ENCODE data around the gene OR5M3.

Gene OR5M3

DNA sequence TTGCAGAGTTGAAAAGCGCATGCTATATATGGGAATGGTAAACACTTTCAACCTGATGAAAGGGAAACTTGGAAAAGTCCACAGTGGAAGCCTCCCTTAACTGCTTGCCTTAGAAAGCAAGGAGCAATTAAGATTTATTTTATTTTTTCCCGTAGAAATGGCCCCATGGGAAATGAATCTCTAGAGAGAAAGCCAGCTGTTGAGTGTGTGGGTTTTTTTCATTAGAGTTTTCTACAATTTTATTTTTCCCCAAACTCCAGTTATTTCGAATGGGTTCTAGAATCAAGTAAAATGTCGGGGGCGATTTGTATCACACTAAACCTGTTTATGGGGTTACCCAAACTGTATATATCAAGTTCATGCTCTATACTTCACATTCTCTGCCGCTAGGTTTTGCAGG is at the start of gene OR5M3:
Gene OR5M3 (minus strand): TSS at position 101 of the 400 bp plus-strand sequence. CDS start 2,855 bp downstream, outside the sequence.
- DNase-seq: no peak
- TF ChIP-seq POLR2A (IDR thresholded peaks at IDR 0.05; ENCODE audit: low read length): no peak
- no peak for TF ChIP-seq GATA1 (IDR thresholded peaks at IDR 0.05; ENCODE audit: low read depth, low read length)

DNA sequence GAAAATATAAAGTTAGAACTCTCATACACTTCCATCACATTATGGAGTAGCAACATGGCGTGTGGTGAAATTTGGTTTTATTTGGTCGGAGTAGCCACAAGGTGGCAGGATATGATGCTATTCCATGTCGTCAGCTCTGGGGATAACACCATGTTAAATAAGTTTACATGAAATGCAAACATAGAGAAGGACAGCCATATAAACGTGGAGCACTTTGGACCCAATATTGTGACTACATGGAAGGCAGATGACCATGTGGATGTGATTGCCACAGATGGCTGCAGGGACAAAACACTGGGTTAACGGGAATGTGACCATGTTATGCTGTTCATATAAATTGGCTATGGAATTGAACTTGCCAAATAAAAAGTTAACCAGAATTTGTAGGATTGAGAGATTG is 48.9 kb upstream of the OR5M3 start:
- DNase-seq: peak in 1 of 2 experiments; percentile 1

DNA sequence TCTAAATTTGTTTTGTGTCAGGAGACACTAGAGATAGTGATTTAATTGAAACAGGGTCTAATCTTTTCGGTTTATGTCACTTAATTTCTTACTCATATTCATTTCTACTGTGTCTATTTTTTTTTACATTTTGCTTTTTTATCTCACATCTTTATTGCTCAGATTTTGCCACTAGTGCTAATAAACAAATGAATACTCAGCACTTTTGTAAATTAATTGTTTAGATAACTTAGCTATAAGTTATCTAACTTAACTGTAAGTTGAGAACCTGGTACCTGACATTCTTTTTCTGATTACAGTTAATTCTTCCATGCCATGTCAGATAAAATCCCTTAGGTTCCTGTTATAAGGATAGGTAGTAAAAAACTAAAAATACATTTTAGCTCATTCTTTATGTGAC is 40.1 kb upstream of the OR5M3 start:
- TF ChIP-seq GATA1 (IDR thresholded peaks at IDR 0.05; ENCODE audit: low read depth, low read length) (no peak), POLR2A (IDR thresholded peaks at IDR 0.05; ENCODE audit: low read length) (no peak)
- DNase-seq: no peak

More for the DNA sequence above, 48.9 kb upstream of the OR5M3 start:
- no peak for TF ChIP-seq POLR2A (IDR thresholded peaks at IDR 0.05; ENCODE audit: low read length)
- no peak for TF ChIP-seq GATA1 (IDR thresholded peaks at IDR 0.05; ENCODE audit: low read depth, low read length)

DNA sequence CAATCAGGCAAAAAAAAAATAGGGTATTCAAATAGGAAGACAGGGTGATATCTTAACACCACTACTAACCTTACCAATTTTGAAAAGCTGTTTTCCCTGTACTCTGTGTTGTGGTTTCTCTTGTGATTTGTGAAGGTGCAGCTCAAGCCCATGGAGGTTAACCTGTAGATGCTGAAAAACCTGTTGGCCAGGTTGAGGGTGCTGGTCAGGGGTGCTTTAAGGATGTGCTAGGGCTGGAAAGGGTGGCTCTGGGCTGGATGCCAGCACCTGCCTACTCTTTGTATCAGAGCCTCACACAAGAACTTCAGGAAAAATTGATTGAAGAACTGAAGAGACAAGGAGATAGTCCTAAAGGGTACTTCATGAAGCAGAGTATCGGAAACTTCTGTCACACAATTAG is 36.3 kb upstream of the OR5M3 start:
- TF ChIP-seq POLR2A (IDR thresholded peaks at IDR 0.05; ENCODE audit: low read length) (no peak), GATA1 (IDR thresholded peaks at IDR 0.05; ENCODE audit: low read depth, low read length) (no peak)
- no peak for DNase-seq

DNA sequence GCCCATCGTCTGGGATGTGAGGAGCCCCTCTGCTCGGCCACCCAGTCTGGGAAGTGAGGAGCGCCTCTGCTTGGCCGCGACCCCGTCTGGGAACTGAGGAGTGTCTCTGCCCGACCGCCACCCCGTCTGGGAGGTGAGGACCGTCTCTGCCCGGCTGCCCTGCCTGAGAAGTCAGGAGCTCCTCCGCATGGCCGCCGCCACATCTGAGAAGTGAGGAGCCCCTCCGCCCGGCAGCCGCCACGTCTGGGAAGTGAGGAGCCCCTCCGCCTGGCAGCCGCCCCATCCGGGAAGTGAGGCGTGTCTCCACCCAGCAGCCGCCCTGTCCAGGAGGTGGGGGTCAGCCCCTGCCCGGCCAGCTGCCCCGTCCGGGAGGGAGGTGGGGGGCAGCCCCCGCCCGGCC is 23.9 kb upstream of the OR5M3 start:
- TF ChIP-seq GATA1 (IDR thresholded peaks at IDR 0.05; ENCODE audit: low read depth, low read length) (no peak), POLR2A (IDR thresholded peaks at IDR 0.05; ENCODE audit: low read length) (no peak)

DNA sequence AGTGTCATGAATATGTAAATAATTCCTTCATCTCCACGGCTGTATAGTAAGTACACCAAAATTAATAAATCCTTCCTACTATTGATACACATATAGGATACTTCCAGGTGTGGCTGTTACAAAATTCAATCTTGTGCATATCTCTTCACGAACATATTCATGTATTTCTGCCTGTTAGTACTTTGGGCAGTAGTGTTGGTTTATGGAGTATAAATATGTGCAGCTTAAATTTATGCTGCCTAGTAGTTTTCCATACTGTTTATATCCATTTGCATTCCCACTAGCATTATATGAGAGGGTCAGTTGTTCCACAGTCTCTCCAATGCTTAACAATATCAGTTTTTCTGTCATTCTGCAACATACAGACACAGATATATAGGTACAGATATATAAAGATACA is 22.0 kb upstream of the OR5M3 start:
- DNase-seq: no peak
- no peak for TF ChIP-seq POLR2A (IDR thresholded peaks at IDR 0.05; ENCODE audit: low read length)
- TF ChIP-seq GATA1 (IDR thresholded peaks at IDR 0.05; ENCODE audit: low read depth, low read length): no peak

More for the DNA sequence above, 23.9 kb upstream of the OR5M3 start:
- DNase-seq: no peak

DNA sequence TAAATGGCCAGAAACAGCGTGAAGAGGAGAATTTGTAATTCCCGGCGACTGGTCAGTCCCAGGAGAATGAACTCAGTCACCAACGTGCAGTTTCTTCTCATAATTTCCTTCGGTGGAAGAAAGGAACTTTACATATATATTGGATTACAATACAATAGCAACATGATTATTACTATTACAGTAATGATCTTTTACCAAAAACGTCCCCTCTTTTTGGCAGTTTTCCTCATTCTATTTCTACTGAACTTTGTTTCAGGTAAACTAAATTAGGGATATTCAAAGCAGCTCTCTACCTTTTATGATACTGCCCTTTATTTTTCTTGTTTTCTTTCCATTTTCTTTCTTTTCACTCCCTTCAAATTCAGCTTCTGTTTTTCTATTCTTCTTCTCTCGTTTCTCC is 18.1 kb upstream of the OR5M3 start, which contains the start of gene OR5M8:
Gene OR5M8 (minus strand): TSS at position 101 of the 400 bp plus-strand sequence. CDS start 0 bp downstream, at position 101.
- DNase-seq: no peak

DNA sequence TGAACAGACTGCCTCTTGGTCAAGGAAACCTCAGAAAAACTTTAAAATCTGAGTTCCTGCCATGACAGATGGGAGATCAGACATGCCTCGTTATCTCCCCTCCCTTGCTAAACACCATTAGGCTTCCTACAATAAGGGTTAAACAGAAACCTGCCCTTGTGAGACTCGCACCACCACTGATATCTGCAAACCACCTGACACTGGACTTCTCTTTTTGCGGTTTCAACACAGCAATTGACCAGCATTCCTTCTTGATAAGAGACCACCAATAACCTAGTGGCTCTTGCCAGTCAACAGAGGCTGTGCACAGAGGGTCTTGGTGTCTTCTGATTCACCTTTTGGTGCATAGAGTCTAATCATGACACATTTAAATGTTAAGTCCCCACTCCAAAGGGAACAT is 13.6 kb upstream of the OR5M3 start:
- DNase-seq: no peak
- no peak for TF ChIP-seq GATA1 (IDR thresholded peaks at IDR 0.05; ENCODE audit: low read depth, low read length)
- TF ChIP-seq POLR2A (IDR thresholded peaks at IDR 0.05; ENCODE audit: low read length): no peak

More for the DNA sequence above, 18.1 kb upstream of the OR5M3 start, which contains the start of gene OR5M8:
- TF ChIP-seq GATA1 (IDR thresholded peaks at IDR 0.05; ENCODE audit: low read depth, low read length) (no peak), POLR2A (IDR thresholded peaks at IDR 0.05; ENCODE audit: low read length) (no peak)

DNA sequence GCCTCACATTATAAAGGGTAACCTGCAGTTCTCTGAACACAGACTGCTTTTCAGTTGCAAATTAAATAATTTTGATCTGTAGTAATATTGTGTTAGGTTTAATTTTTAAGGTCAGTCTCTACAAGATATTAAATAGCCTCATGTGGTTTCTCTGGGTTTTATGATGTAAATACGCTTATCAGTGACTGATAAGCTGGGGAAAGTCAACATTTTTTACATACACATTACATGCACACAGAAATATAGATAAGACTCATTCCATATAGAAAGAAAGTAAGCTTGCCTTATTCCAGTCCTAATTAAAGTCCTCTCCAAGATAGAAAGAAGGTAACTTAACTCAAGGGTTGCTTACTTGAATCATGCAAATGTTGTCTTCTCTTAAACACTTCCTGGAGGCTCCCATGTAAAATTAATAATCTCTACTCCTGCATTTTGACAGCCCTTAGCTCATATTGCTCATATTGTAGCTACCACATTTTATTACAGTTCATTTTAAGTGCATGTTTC is 1.6 kb upstream of the OR5M3 start:
- TF ChIP-seq GATA1 (IDR thresholded peaks at IDR 0.05; ENCODE audit: low read depth, low read length) (no peak), POLR2A (IDR thresholded peaks at IDR 0.05; ENCODE audit: low read length) (no peak)
- no peak for DNase-seq

DNA sequence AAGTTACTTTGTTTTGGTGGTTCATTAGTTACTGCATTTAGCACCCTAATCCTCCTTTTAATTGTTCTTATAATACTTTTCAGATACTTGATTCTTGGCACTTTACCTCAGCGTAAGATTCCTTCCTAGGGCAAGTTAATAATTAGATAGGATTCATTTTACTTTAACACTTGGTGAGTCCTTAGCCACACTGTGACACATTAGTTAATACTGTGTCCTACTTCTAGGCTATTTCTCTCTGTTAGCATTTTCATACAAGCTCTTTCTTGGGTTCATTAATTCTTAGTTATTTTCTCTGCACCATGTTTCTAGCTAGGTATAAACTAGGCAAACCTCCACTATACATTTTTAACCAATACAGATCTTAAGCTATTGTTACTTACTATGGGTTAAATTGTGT is 16.1 kb downstream of the OR5M3 start:
- TF ChIP-seq POLR2A (IDR thresholded peaks at IDR 0.05; ENCODE audit: low read length) (no peak), GATA1 (IDR thresholded peaks at IDR 0.05; ENCODE audit: low read depth, low read length) (no peak)

DNA sequence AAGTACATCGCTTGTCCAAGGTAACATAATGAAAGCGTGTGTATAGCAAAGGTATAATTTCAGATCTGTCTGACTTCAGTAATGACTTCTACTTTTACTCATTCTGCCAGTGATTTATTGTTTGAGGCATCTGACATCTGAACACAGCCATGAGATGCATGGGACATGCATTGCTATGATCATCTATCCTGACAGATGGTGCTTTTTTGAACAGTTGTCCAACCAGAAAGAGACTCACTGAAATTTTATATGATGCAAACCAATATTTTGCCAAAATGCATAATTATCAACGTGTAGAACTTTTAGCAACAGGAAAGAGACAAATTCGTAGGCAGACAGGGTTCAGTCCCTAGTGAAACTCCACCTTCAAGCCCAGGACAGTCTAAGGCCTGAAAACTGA is 19.6 kb downstream of the OR5M3 start:
- no peak for TF ChIP-seq GATA1 (IDR thresholded peaks at IDR 0.05; ENCODE audit: low read depth, low read length)
- TF ChIP-seq POLR2A (IDR thresholded peaks at IDR 0.05; ENCODE audit: low read length): no peak

More for the DNA sequence above, 16.1 kb downstream of the OR5M3 start:
- DNase-seq: no peak

More for the DNA sequence above, 19.6 kb downstream of the OR5M3 start:
- DNase-seq: no peak

All from erythroblast (primary cell).